GM19193 (cell line): Measurements from ENCODE around the gene PGRMC2.

Experiments used
- POLR2A ChIP-seq: IDR thresholded peaks from 4 replicates; pipeline ENCODE4 v1.6.1; 2011; ENCODE audit not compliant: insufficient read depth, insufficient read length; ENCODE audit errors: extremely low read depth

The PGRMC2 gene

DNA sequence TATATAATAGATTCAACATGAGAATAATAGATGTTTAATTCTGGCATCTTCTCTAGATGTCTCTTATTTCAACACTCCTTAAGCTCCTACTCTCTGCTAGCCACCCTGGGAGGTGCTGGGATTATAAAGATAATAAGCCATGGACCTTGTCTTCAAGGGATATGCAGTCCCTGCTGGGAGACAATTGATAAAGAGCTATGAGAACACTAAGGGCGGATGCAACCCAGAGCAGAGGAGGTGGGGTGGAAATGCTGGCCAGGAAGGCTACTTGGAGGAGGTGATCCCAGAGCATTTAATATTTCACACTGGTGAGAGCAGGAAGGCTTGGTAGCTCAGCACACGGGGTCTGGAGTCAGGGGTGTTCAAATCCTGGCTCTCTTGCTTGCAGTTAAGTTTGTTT lies 18.3 kb upstream of the PGRMC2 start:
- TF ChIP-seq POLR2A, result no peak

GRCh38 chr4:128303986-128304385 lies 16.4 kb upstream of the PGRMC2 start:
- no peak for TF ChIP-seq POLR2A

DNA sequence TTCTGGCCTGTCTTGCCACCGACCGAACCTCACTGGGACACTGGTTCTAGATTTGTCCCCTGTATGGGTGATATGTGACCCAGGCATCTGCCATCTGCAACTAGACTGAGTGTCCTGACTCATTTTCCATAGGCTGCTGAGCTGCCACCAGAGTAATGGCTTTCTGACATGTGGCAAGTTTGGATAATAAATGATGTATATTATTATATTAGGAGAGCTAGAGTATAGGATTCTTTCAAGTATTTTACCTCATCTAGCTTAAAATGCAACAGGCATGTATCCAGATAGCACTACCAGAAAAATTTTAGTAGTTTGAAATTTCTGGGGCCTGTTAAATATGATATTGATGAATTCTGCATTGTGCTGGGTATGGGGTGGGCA lies 15.8 kb upstream of the PGRMC2 start:
- no peak for TF ChIP-seq POLR2A

GRCh38 chr4:128301979-128302378 lies 14.4 kb upstream of the PGRMC2 start:
- TF ChIP-seq POLR2A, result no peak

DNA sequence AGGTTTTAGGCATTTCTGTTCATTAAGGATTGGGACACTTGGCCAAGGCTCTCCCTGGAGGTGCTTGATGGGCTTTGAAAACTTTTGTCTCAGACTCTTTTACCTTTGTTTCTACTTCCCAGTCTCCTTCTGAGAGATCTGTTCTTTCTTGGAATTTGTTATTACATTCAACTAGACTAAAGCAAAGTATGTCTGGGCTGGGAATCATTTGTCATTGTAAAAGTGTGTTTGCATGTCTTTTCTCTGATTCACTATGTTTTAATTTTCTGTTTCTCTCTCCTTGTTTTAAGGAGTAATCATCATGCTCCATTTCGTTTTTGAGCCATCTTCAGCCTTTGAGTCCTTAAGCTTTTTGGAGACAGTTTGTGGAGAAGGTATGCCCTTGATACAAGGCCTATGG lies 12.2 kb upstream of the PGRMC2 start:
- TF ChIP-seq POLR2A, result no peak

GRCh38 chr4:128298852-128299251 lies 11.2 kb upstream of the PGRMC2 start:
- TF ChIP-seq POLR2A, result no peak

DNA sequence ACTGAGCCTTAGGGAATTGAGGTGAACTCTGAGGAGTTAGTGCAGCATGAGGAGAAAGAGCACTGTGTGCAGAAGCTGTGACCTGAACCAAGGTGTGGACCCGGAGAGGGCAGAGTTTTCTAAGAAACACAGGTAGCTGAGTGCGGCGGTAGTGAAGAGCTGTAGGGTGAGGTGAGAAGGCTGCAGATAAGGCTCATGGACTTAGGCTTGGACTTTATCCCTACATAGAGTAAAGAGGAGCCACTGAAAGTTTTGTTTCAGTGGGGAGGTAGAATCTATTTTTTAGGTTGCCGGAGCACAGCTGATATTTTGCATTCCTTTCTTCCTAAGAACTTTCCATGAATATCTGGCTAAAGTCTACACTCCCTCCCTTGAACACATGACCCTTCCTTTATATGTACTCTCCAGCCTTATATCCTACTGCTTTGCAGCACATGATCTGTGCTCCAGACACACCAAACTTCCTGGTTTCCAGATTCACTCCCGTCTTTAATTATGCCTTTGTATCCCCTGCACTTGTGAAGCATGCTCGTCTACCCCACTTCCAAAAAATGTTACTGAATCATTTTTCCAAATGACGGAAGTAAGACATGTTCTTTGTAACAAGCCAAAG lies 10.6 kb upstream of the PGRMC2 start:
- TF ChIP-seq POLR2A, result no peak

DNA sequence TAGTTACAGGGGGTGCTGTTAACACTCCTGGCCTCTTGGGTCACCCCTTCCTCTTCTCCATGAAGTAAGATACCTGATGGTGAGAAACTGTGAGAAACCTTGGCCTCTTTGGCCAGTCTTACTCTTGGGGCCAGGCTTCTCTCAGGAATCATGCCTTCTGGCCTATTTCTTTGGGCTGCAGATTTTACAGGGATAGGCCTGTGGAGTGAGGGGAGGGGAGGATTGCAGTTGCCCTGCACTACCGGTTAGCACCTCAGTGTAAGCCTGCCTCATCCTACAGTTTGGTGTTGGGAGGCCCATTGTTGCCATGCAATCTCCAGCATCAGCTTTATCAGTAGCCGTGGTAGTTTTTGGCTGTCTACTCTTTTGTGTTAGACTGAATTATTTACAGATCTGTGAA lies 7.6 kb upstream of the PGRMC2 start:
- no peak for TF ChIP-seq POLR2A

GRCh38 chr4:128294464-128294863 lies 6.9 kb upstream of the PGRMC2 start:
- no peak for TF ChIP-seq POLR2A

GRCh38 chr4:128292349-128292748 lies 4.7 kb upstream of the PGRMC2 start:
- TF ChIP-seq POLR2A, result no peak

DNA sequence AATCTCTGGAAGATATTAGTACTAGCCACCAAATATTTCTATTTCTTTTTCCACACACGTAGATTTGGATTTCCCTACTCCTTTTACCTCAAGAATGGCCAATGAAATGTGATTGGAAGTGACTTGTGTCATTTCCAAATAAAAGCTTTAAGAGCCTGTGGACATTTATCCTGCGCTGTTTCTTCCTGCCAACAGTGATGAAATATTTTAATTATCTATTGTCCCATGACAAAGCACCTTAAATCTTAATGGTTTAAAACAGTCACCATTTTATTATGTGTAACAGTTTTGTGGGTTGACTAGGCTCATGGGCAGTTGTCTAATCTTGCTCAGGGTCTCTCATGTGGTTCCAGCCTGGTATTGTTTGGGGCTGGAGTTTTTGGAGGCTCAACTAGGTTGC lies 3.5 kb upstream of the PGRMC2 start:
- TF ChIP-seq POLR2A, result no peak

- no peak for TF ChIP-seq POLR2A
These were observed 2.9 kb upstream of the PGRMC2 start for GRCh38 chr4:128290526-128290925.

DNA sequence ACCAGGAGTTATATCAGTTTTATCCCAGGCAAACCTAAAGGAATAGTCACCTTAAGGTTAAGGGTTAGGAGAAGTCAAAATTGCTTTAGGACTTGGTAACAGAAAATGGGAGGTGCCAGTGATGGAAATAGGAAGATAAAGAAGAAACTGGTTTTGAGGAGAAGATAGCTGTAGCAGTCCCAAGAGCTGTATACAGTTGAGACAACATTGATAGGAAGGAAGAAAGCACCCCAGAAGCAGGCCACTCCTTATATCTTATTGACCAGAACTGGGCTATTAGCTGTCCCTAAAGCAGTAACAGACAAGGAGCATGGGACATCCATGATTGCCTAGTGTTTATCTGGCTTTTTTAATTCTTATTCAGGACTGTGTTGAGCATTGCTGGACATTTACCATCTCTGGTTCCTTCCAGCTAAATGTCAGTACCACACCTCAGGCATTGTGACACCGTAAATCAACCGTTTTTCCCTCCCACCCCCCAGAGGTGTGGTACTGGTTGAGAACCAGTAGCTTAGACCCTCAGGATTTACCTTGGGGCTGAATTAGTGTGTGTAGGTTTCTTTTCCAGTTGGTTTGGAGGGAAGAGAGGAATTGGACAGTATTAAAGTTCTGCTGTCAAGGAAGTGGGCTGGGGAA lies 2.0 kb upstream of the PGRMC2 start:
- no peak for TF ChIP-seq POLR2A

- TF ChIP-seq POLR2A, result no peak
These were observed 1.1 kb upstream of the PGRMC2 start for GRCh38 chr4:128288689-128289106.

DNA sequence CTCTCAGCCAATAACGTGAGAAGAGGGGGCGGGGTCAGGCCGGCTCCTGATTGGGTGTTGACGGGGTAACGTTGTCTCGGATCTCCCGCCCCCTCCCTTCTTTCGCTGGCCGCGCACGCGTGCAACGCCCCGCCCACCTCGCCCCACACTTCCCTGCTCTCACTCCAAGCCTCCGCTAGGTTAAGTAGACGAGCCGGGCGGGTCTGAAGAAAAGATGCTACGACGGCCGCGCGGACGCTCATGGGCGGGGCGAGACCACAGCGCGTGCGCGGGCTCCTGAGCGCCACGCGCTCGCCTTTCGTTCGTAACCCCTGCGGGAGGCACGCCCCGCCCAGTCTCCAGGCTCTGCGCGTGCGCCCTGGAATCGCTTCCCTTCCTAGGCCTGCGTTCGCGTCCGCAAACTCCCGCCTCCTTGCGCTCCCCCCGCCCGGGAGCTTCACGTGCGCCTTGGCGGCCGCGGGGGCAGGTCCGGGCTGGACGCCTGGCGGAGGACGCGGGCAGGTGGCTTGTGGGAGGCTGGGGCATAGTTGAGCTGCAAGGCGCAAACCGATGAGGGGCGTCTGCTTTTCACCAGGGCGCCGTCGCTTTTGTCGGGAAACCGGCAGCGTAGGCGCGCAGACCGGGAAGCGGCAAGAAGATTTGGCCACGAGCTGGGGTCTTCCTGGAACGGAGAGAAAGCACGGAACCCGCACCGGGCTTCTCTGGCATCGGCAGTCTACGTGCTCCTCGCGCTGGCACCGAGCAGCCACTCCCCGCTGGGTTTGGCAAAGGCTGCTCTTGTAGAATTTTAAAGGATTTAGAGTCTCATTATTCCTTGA lies 467 bp upstream of the PGRMC2 start:
- TF ChIP-seq POLR2A, result peak; percentile 92
